ENCODE data around the gene TAAR8.

DNA sequence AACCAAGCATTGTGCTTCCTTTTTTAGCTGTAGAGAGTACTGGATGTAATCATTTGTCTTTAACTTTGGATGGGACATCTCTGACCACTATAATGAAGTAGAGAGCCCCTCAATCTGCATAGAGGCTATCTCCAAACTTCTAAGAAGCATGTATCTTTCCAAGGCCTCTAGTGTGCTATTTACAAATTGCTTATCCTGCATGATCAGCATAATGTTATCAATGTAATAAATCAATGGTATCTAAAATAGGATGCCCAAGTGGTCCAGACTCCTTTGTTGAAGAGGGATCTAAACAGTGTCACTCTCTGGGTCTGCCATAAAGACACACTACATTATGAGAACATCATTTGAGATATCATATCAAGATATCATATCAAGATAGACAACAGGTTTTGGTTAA is 7.6 kb upstream of the TAAR8 start:
- TF ChIP-seq, protein P1, sequence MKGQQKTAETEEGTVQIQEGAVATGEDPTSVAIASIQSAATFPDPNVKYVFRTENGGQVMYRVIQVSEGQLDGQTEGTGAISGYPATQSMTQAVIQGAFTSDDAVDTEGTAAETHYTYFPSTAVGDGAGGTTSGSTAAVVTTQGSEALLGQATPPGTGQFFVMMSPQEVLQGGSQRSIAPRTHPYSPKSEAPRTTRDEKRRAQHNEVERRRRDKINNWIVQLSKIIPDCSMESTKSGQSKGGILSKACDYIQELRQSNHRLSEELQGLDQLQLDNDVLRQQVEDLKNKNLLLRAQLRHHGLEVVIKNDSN (IDR thresholded peaks at IDR 0.05; ENCODE audit: borderline replicate concordance, low read depth) = no peak
- TF ChIP-seq, protein P2, sequence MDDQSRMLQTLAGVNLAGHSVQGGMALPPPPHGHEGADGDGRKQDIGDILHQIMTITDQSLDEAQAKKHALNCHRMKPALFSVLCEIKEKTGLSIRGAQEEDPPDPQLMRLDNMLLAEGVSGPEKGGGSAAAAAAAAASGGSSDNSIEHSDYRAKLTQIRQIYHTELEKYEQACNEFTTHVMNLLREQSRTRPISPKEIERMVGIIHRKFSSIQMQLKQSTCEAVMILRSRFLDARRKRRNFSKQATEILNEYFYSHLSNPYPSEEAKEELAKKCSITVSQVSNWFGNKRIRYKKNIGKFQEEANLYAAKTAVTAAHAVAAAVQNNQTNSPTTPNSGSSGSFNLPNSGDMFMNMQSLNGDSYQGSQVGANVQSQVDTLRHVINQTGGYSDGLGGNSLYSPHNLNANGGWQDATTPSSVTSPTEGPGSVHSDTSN (IDR thresholded peaks at IDR 0.05) = no peak
- TF ChIP-seq EZH2phosphoT487 (IDR thresholded peaks at IDR 0.05; ENCODE audit: borderline replicate concordance, low read depth) = no peak
- TF ChIP-seq, protein P3, sequence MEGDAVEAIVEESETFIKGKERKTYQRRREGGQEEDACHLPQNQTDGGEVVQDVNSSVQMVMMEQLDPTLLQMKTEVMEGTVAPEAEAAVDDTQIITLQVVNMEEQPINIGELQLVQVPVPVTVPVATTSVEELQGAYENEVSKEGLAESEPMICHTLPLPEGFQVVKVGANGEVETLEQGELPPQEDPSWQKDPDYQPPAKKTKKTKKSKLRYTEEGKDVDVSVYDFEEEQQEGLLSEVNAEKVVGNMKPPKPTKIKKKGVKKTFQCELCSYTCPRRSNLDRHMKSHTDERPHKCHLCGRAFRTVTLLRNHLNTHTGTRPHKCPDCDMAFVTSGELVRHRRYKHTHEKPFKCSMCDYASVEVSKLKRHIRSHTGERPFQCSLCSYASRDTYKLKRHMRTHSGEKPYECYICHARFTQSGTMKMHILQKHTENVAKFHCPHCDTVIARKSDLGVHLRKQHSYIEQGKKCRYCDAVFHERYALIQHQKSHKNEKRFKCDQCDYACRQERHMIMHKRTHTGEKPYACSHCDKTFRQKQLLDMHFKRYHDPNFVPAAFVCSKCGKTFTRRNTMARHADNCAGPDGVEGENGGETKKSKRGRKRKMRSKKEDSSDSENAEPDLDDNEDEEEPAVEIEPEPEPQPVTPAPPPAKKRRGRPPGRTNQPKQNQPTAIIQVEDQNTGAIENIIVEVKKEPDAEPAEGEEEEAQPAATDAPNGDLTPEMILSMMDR (IDR thresholded peaks at IDR 0.05) = no peak
- no peak for TF ChIP-seq TAF1 (IDR thresholded peaks at IDR 0.05; ENCODE audit: borderline replicate concordance, low read depth, low read length)
- TF ChIP-seq, protein P4, sequence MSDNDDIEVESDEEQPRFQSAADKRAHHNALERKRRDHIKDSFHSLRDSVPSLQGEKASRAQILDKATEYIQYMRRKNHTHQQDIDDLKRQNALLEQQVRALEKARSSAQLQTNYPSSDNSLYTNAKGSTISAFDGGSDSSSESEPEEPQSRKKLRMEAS (IDR thresholded peaks at IDR 0.05; ENCODE audit: low read depth) = no peak
- TF ChIP-seq CHD2 (IDR thresholded peaks at IDR 0.05; ENCODE audit: low read length, partially characterized antibody) = no peak
- TF ChIP-seq SIN3A (IDR thresholded peaks at IDR 0.05; ENCODE audit: borderline replicate concordance, low read depth, low read length) = no peak

All from SK-N-SH (cell line).